GM12891 (cell line): ENCODE measurements around the gene ADD1.
"Not testable (repeated sequence)": the region's sequence is repeated elsewhere in the genome, so short reads cannot be mapped to it uniquely, and the experiment has no call there.

Source experiments
- DNase-seq: peaks from one replicate; pipeline ENCODE4 v3.0.0; 2011; ENCODE audit warnings: low spot score; ENCODE audit not compliant: insufficient read length
- FAIRE-seq: peaks from 2 replicates; lab custom pipeline; 2011; peaks lifted over from hg19 to GRCh38; lab: Jason Lieb, UNC
- PAX5 ChIP-seq: IDR thresholded peaks from 2 replicates; pipeline ENCODE4 v1.6.1; 2011; ENCODE audit warnings: low read length, moderate library complexity, mild to moderate bottlenecking; ENCODE audit not compliant: insufficient read depth, severe bottlenecking
- POLR2A ChIP-seq: IDR thresholded peaks from 2 replicates; pipeline ENCODE4 v1.6.1; 2011; ENCODE audit warnings: low read depth, low read length, control low read depth
- POLR2AphosphoS5 ChIP-seq: IDR thresholded peaks from 2 replicates; pipeline ENCODE4 v1.6.1; 2011; ENCODE audit warnings: low read depth, low read length, control low read depth
- POU2F2 ChIP-seq: IDR thresholded peaks from 2 replicates; pipeline ENCODE4 v1.6.1; 2011; ENCODE audit warnings: low read depth, mild to moderate bottlenecking, control low read depth, low read length, moderate library complexity
- SPI1 ChIP-seq: IDR thresholded peaks from 2 replicates; pipeline ENCODE4 v1.6.1; 2011; ENCODE audit warnings: low read depth, low read length, control low read depth
- TAF1 ChIP-seq: IDR thresholded peaks from 2 replicates; pipeline ENCODE4 v1.6.1; 2011; ENCODE audit warnings: low read depth, low read length, control low read depth

ADD1 gene

DNA sequence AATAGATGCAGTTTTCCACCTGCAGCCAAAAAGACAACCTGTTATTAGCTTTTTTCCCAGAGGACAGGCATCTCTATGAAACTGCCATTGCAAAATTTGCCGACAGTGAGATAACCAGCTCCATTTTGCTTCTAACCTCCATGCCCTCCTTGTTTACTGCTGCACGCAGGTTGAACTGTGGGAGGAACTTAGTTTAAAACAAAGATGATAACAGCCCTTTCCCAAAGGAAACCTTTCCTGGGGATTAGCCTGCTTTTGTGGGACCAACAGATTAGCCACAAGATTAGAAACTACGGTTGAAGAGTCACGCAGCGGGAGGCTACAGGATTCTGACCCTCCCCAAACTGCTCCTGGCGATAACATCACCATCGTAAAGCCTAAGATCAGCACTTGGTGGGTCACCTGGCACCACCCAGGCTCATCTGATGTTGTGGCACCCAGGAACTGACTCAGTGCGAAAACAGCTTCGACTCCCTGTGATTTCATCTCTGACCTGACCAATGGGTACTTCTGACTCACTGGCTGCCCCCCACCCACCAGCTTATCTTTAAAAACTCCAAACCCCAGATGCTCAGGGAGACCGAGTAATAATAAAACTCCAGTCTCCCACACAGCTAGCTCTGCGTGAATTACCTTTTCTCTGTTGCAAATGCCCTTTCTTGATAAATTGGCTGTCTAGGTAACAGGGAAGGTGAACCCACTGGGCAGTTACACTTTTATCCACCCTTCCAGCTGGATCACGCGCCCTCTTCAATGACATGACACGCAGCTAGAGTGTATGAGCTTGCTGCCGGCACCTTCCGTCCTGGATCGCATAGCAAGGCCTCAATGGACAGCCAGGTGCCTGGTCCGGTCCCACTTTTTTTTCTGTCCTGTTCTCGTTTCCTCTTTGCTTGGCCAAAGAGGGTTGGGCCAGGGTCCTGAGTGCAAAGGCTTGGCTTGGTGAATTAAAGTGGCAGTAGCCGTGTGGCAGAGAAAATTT lies 92.4 kb downstream of the ADD1 start:
- TF ChIP-seq TAF1 (peak; percentile 43; the same call in 1 of the 2 replicates), POU2F2 (peak; percentile 70), POLR2AphosphoS5 (peak; percentile 73), POLR2A (peak; percentile 89), PAX5 (no peak), SPI1 (no peak)
- DNase-seq, result no peak
- peak; percentile 59 for FAIRE-seq

DNA sequence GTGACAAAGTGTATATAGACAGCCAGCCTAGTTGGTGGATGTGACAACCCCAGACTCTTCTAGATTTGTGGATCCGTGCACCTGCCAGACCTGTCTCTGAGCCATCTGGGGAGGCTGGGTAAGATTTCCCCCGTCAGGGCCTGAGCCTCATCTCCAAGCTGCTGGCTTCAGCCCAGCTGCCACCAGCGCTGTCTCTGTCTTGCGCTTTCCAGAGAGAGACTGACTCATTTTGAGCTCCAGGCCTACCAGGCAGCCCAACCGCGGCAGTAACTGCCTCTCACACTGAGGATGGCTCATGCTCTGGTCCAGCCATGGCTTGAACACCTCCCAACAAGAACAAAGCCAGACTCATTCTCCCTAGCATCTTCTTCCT lies 93.1 kb downstream of the ADD1 start:
- FAIRE-seq (peak; percentile 23), DNase-seq (no peak)
- TF ChIP-seq PAX5 (no peak), POLR2A (no peak), POU2F2 (no peak), POLR2AphosphoS5 (no peak; the same call in 1 of the 2 replicates), TAF1 (no peak)

DNA sequence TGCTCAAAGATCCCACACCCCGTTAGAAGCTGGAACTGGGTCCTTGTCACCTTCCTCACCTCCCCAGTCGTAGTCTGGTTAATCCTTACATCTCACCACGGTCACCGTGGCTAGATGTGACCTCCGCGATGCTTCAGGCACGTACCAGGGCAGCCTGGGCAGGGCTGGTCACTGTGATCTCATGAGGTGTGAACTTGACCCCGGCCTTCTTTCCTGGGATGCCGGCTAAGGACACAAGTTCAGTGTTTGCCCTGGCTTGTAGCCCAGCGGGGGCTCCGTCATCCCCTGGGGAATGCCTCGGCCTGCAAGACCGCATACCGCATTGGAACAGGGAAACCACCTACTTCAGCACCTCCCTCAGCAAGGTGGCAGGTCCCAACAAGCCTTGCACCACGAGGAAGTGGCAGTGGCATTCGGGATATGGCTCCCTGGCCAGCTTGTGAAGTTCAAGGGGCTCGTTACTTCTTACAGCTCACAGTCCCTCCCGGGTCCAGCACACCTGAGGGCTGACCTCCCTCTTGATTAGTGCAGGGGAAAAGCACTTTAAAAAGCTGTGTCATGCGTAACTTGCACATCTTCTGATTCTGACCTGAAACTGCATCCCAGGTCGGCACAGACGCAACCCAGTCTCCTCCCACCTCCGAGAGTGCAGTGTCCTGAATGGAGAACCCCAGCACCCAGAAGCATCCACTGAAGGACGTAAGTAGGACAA lies 93.7 kb downstream of the ADD1 start:
- TF ChIP-seq TAF1, result no peak
- peak; percentile 78 for TF ChIP-seq POU2F2
- no peak; the same call in 1 of the 2 replicates for TF ChIP-seq POLR2A
- TF ChIP-seq POLR2AphosphoS5, result peak; percentile 70
- no peak for TF ChIP-seq PAX5
- 0 out of 2 replicates have a peak, but pooled peaks have one; percentile 6 for TF ChIP-seq SPI1
- no peak for DNase-seq
- no peak for FAIRE-seq

DNA sequence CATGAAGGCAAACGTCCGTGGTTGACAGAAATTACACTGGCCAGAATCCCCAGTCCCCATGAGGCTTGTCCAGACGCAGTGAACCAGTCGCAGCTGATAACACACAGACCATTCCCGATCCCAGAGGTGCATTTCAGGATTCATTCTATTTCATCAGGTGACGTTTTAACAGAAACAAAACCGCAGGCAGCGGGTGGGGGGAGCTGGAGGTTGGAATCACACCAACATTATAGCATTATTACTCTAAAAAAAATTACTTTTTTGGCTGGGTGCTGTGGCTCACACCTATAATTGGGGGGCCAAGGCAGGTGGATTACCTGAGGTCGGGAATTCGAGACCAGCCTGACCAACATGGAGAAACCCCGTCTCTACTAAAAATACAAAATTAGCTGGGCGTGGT lies 94.3 kb downstream of the ADD1 start:
- FAIRE-seq (no peak), DNase-seq (no peak)

DNA sequence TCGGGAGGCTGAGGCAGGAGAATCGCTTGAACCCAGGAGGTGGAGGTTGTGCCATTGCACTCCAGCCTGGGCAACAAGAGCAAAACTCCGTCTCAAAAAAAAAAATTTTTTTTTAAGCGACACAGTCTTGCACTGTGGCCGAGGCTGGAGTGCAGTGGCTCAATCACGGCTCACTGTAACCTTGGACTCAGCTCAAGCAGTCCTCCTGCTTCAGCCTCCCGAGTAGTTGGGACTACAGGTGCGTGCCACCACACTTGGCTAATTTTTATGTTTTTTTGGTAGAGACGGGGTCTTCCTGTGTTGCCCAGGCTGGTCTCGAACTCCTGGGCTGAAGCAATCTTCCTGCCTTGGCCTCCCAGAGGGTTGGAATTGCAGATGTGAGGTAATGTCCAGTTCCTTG lies 94.8 kb downstream of the ADD1 start:
- DNase-seq, FAIRE-seq: not testable (repeated sequence)

More for the DNA sequence above, 94.3 kb downstream of the ADD1 start:
- TF ChIP-seq TAF1 (no peak), PAX5 (no peak), POU2F2 (no peak), SPI1 (no peak), POLR2AphosphoS5 (no peak), POLR2A (no peak; the same call in 1 of the 2 replicates)

DNA sequence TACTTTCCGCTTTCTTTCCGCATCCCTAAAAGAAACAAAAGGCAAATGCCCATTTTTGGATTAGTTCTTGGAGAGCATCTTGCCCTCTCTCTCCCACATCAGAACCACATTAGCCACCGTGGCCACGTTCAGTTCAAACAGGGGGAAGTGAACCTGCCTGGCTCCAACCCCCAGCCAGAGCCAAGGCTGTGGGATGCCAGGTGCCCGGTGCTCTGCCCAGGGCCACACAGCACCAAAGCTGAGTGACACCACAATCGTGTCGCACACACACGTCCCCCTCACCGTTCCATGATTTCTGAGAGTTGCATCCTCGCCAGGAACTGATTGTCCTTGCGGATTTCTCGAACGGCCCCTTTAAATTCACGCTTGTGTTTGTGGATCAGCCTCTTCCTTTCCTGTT lies 95.3 kb downstream of the ADD1 start:
- DNase-seq (no peak), FAIRE-seq (no peak)
- TF ChIP-seq POLR2AphosphoS5 (no peak), SPI1 (no peak), PAX5 (no peak), POLR2A (no peak)

DNA sequence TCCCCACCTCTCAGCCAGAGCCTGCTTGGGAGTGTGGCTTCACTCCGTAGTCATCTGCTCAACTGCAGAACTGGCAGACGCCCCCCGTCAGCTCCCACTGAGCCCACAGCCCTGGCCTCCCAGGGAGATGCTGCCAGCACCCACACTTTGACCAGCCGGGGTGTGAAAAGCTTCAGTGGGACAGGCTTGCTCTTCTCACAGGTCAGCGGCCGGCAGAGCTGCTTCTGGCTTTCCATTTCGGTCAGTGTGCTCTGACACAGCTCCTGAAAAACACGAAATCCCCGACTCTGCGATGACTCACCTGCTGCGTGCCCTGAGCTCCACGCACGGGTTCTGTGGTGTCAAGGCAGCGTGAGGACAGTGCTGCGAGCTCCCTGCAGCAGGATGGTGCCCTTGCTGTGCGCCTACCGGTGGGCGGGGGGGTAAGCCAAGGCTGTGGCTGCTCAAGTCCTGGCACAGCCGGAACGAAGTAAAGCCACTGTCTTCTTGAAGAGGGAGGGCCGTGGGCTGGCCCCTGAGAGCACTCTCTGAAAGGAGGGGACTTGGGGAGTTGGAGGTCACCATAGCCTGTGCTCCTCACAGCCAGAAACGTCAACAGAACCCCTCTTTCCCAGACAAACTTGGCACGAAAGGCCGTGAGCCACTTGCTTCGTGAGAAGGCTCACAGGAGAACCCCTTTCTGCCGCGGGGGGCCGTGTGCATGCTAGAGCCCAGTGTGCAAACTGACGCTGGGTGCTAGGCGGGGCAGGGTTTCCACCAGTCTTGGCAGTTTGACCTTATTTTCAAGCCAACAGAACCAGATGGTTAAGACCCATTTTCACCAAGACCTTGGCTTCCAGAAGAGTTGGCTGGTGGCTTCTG lies 96.0 kb downstream of the ADD1 start:
- TF ChIP-seq POLR2AphosphoS5 (peak; percentile 62; the same call in 1 of the 2 replicates), PAX5 (no peak), POLR2A (peak; percentile 48; the same call in 1 of the 2 replicates)
- FAIRE-seq, result no peak
- DNase-seq, result no peak

DNA sequence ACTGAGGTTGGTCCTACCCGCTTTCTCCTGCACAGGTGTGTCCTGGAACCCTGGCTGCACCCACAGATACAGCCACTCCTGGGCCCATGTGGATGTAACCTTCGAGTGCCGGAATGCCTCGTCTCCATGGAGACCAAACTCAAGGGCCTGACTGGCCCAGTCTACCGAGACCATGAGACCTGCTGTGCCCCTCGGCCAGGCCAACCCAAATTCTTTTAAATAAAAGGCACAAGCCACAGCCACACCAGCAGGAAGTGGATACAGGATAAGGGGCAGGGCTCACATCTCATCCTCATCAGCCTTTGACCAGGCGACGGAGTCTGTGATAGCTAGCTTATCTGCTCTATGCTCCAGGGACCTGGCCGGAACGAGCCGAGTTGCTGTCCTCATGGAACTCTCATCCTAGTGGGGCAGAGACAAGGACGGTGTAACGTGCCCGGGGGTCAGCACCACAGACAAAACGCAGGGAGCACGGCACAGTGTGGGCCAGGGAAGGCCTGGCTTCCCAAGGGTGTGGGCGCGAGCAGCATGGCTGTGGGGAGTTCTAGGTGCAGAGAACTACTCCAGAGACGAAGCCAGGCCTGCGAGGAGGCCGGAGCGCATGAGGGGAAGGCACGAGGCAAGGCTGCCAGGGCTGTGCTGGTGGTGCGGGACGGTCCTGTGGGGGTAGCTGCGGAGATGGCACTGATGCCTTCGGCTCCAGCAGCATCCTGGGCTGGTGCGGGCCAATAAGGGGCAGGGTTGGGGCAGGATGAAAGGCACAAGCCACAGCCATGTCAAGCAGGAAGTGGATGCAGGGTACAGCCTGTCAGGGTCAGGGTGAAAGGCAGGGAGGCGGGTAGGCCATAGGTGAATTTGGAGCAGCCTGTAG lies 96.9 kb downstream of the ADD1 start:
- peak; percentile 61 for TF ChIP-seq POLR2A
- no peak for TF ChIP-seq SPI1
- peak; percentile 45; the same call in 1 of the 2 replicates for TF ChIP-seq POLR2AphosphoS5
- no peak for DNase-seq
- FAIRE-seq, result no peak
